ENCODE measurements around the gene MERTK.
A peak's percentile ranks its signal among the peaks of the same experiment; 100 is the strongest.
"Not testable (repeated sequence)": the region's sequence is repeated elsewhere in the genome, so short reads cannot be mapped to it uniquely, and the experiment has no call there.

Gene MERTK

DNA sequence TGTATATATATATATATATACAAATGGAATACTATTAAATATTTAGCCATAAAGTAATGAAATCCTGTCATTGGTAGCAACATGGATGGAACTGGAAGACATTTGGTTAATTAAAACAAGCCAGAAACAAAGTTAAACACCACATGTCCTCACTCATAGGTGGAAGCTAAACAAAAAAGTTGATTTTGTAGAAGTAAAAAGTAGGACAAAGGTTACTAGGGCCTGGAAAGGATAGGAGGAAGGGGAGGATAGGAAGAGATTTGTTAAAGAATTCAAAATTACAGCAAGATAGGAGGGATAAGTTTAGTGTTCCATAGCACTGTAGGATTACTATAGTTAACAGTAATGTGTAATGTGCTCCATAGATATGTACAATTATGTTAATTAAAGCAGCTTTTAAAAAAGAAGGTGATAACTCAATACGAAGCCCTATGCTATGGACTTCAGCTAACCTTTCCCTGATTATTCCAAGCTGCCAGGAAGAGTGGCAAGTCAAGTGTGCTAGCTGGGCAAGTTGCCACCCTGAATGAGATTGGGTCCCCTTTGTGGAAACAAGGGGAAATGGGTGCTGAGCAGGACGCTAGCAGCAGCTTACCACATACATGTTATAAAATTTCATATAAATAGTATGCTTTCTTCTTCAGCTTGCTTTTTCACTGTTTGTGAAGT is 12.3 kb downstream of the MERTK start:
- no peak for DNase-seq

DNA sequence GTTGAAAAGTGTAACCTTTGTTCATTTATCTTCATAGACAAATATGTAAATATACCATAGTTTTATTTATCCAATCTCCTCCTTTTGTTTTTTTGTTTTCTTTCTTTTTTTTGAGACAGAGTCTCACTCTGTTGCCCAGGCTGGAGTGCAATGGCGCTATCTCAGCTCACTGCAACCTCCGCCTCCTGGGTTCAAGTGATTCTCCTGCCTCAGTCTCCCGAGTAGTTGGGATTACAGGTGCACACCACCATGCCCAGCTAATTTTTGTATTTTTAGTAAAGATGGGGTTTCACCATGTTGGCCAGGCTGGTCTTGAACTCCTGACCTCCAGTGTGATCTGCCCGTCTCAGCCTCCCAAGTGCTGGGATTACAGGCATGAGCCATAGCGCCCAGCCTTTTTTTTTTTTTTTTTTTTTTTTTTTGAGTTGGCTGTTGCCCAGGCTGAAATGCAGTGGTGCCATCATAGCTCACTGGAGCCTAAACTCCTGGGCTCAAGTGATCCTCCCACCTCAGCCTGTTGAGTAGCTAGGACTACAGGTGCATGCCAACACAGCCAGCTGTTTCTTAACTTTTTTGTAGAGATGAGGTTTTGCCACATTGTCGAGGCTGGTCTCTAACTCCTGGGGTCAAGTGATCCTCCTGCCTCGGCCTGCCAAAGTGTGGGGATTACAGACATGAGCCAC is 13.0 kb downstream of the MERTK start:
- DNase-seq = not testable (repeated sequence)

DNA sequence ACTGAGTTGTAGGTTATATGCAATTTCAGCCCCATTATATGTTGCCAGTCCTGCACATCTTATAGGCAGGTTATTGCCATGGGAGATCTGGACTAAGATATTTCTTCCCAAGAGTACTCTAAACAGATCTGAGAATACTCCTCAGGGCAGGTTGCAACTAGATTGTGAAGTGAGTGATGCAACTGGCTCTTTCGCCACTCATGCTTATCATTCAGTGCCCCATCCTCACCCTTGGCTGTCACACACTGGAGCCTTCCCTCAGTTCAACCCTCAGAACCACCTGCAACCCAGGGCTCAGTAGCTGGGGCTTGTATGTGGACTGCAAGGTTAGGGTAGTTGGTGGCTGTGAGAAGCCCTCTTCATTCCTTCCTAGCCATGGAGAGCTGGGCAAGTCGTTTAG is 14.1 kb downstream of the MERTK start:
- DNase-seq = no peak

DNA sequence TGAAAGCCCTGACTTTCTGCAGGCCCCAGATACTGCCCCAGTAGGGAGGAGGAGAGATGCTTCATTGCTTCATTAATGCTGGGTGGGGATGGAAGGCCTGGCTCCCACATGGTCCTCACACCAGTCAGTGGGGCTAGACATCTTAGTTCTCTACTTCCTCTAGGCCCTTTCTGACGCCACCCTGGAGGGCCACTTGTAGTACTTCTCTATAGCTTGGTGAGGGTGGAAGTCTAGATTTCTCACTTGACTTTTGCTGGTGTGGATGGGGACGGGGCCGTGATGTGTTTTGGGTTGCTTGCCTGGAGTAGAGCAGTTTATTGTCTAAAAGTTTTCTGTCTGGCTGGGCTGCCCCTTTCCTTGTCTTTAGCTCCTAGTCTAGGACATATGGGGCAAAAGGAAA is 18.7 kb downstream of the MERTK start:
- DNase-seq = no peak

DNA sequence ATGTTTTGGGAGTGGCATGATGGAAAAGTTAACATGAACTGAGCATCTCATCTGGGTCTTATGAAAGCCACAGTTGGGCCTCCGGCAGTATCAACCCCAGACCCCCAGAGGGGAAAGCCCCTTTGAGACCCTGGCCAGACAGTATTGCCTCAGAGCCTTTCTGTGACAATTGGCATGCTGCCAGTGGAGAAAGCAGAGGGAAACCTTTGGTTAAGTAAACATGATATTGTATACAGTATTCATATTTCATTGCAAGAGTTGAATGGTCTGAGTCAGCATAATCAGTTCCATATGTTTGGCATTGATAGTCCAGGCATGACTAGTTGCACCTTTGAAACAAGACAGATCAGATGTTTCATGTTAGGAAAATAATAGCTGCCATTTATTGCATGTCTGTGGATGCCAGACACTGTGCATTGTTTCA is 20.0 kb downstream of the MERTK start:
- peak; percentile 83 for DNase-seq

DNA sequence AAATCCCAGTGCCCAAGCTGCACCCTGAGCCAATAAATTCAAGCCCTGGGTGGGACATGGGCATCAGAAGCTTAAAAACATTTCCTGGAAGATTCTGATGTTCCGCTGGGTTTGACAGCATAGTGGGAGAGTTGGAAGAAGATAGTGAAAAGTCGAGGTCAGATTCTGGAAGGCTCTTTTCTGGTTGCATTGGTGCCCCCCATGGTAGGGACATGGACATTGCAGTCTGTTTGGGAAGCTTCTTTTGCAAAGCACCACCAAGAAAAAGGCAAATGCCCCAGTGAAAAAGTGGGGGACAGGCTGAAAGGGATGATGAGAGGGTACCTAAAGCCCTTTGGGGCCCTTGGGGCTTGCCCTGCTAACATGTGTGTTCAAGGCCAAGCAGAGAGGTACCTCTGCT is 21.0 kb downstream of the MERTK start:
- no peak for DNase-seq

DNA sequence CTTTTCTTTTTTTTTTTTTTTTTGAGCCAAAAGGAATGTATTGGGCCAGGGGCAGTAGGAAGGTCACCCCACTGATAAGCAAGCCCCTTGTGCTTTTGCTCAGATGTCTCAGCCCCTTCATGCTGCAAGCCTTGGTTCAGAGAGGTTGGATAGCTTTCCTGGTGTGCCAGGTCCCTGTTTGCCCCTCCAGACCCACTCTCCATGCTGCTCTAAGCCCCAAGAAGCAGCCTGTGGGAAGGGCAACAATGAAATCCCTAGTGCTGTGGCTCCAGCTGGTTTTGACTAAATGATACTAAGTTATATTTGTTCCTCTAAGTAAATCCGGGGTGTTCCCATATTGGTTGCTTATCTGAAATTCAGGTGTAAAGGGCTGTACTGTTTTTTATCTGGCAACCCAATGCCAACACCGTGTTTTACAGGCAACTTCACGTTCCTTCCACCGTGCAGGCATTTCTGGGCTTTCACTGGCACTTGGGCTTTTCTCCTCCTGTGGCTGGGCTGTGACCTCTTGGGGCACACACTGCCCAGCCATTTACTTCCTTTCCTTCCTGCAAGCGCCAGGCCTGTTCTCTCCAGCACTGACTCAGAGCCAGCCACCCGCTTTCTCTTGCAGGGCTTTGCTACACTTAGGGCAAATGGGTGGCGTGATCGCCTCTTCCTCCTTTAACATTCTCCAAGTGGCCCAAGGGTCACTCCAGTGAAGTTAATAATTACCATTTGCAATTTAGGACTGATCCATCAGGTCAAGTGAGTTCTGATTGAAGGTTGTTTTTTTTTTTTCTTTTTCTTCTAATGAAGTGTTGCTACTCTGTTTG is 21.6 kb downstream of the MERTK start:
- no peak for DNase-seq

DNA sequence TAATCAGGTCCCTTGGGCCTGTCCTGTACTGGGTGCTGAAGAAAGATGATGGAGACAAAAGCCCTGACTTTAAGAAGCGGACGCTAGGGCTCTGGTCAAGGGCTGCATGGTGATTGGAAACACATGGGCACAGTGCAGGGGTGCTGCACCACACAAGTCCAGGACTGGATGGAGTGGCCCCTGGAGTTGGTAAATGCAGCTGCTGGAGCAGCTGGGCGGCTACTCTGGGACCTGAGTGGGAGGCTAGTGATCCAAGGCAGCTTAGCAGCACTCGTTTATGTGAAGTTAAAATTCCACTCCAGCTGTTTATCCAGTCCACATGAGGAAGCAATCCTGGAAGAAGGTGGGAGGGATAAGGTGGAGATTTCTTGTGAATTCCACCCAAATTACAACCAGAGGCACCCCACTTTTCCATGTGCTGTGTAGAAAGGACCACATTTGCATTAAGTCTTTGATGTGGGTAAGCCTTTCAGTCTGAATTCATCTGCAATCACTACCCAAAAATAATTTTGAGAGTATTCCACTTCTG is 24.9 kb downstream of the MERTK start:
- no peak for DNase-seq

DNA sequence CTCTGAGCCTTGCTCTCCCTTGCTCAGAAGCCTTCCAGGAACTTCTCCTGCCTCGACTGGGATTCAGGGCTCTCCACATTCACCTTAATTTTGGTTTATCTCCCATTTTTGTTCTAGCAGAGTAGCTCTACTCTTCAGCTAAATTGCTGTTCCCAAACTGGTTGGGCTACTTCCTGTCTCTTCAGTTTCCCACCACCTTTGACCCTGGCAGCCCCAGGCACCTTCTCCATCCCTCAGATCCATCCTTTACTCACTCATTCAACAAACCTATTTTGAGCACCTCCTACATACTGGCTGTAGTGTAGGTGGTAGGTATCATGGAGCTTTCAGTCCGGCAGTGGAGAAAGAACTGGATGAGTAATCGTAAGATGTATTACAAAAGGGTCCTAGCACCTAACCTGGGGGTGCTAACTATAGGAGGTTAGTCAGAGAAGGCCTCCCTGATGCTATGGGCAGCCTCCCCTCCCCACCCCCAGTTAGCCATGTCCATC is 26.3 kb downstream of the MERTK start:
- no peak for DNase-seq

DNA sequence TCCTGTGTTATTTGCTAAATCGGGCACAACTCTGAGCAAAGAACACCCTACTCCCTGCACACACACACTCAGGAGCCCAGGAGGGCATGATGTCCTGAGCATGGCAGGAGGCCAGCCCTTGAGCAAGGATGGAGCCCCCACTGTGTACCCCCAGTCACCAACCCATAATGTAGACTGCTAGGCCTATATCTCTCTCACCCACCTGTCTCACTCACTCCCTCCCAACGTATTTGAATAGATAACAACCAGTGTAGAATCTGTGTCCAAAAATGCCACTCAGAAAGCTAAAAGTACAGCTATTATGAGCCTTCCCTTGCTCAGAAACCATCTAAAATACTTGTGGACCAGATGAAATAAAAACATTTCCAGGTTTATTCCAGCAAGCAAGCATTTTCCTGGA is 29.3 kb downstream of the MERTK start:
- DNase-seq = no peak

DNA sequence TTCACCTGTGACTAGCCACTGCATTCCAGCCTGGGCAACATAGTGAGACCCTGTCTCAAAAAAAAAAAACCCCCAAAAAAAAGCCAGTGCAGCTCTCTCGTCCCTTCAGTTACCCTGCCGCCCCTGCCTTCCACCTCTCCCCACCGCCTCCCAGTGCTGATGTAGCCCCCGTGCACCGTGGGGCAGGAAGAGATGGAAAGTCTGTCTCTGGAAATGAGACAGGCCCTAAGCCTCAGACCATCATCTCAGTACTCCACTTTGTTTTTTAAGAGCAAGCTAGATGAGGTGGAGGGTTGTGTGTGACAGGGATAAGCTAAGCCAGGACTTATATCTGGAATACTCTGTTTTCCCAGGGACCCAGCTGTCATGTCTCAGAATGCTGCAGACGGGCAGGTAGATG is 32.0 kb downstream of the MERTK start:
- no peak for DNase-seq

DNA sequence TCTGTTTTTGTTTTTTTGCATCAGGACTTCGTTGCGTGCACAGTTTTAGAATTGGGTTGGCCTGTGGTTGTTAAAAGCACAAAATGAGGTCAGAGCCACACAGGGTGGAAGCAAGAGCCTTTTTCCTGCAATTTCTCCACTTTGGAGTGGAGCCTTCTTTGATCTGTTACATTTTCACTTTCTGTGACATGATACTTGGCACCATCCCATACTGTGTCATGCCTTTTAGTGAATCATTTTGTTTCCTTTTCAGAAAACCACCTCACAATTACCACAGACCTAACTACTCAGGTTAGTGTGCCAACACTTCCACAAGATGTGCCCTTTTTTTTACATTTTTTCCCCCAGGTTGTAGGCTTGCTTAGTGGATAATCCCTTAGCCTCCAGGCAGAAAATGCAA is 32.5 kb downstream of the MERTK start:
- no peak for DNase-seq

DNA sequence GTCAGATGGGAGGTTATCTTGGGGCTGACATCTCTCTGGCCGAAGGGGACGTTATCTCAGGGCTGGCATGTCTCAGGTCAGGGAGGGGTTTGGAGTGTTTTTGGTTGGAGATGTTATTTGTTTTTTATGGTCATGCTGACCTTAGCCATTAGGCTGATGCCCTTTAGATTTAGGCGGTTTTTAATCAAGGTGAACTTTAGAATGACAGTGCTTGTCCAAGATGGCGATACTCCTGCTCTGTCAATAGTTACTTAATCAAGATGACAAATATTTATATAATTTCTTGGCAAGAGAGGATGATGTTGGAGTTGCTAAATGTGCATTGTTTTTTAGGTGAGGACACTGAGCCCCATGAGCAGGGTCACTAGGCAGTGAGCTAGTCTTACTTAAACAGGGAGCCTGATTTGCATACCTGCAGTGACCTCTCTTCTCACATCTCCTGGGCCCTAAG is 34.5 kb downstream of the MERTK start:
- DNase-seq = no peak

DNA sequence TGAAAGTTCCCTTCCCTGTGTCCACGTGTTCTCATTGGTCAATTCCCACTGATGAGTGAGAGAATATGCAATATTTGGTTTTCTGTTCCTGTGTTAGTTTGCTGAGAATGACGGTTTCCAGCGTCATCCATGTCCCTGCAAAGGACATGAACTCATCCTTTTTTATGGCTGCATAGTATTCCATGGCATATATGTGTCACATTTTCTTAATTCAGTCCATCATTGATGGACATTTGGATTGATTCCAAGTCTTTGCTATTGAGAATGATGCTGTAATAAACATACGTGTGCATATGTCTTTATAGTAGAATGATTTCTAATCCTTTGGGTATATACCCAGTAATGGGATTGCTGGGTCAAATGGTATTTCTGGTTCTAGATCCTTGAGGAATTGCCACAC is 35.5 kb downstream of the MERTK start:
- not testable (repeated sequence) for DNase-seq

DNA sequence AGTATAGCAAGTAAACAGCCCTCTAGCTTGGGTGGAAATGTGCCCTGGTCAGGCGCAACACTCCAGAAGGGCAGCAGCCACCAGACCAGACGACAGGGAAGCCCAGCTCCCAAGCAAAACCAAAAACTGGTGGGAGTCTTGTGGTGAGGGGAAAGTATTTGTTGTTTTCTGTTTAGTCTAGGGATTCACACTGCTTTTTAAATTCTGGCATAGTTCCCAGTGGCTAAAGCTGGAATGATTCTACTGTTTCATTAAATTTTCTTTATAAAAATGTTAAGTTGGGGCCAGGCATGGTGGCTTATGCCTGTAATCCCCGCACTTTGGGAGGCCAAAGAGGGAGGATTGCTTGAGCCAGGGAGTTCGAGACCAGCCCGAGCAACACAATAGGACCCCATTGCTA is 38.5 kb downstream of the MERTK start:
- DNase-seq = no peak

DNA sequence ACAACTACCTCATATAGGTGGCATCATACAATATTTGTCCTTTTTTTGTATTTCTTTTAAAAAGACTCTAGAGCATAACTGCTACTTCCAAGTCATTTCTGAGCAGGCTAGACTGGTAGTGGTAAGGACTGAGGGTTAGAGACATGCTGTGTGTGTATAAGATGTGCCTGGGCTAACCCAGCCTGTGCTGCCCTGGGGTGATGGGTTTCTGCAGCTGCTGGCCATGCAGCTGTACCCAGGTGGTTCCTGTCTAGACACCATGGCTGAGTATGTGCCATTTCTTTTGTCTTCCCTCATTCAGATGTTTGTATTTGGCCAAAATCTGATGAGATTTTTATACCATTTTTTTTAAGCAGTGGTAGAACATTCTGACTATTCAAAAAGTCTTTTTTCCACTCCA is 40.0 kb downstream of the MERTK start:
- peak; percentile 39 for DNase-seq

DNA sequence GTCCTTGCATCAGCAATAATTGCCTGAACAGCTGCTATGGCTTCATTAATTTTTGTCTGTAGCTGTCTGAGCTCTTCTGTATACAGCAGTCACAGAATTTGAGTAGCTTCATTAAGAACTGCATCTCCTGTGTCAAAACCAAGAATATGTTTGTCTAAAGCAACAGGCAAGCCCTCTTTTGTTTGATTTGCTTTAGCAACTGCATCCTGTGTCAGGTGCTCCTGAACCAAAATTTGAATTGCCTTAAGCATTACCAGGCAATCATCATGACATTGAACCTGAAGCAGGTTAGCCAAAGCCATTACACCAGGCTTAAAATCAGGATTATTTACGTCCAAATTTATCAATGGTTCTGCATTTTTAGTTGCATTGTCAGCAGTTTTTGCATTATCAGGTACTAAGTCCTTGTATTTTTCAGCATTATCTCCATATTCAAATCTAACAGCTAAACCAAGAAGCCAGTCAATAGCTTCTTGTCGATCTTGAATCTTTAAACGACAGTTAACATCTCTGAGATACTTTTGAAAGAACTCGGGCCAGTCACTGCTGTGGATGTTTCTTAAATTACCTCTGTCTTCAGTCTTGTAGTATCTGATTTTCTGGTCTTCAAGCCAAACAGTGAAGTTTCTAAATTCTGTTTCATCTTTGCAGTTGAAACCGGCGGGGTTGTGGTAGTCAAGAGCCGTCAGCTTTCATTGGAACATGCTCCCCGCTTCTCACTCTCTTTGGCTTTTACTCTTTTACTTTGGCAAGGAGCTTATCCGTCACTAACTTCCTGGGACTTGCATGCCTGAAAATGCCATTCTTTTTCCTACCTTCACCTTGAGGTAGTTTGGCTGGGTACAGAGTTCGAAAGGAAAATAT is 42.2 kb downstream of the MERTK start:
- peak; percentile 29 for DNase-seq

DNA sequence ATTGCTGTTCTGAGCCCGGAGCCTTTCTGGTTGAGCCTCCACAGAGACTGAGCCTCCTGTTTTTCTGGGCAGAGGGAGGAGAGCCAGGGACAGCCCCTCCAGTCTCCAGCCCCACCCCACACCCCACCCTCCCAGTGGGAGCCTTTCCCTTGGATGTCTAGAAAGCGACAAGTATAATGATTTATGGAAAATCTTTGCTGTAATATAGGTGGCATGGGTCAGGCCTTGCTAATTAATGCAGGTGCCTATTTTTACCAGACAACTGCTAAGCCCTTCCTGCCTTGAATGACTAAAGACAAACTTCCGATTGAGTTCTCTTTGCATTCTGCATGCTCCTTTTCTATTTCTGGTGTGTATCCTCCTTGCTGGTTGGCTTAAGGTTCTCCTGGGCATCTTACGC is 43.1 kb downstream of the MERTK start:
- DNase-seq = no peak

DNA sequence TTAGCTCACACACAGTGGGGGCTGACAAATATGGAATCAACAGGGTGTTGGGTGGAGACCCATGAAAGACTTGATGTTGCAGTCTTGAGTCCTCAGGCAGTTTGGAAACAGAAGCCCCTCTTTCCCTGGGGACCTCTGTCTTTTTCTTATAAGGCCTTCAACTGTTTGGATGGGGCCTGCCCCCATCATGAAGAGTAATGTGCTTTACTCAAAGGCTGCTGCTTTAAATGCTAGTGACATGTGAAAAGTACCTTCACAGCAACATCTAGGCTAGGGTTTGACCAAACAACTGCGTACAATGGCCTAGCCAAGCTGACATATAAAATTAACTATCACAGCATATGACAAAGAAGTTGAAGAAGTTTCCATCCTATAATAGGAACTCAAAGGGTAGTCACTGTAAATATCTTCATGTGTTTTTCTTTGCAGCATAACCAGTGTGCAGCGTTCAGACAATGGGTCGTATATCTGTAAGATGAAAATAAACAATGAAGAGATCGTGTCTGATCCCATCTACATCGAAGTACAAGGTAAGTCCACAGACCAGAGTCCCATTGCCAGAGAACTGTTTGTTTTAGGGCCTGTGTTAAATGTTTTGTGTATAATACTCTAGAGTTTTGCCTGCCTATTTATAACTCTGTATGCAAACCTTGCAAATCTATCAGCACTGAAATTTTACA is 46.3 kb downstream of the MERTK start:
- no peak for DNase-seq

DNA sequence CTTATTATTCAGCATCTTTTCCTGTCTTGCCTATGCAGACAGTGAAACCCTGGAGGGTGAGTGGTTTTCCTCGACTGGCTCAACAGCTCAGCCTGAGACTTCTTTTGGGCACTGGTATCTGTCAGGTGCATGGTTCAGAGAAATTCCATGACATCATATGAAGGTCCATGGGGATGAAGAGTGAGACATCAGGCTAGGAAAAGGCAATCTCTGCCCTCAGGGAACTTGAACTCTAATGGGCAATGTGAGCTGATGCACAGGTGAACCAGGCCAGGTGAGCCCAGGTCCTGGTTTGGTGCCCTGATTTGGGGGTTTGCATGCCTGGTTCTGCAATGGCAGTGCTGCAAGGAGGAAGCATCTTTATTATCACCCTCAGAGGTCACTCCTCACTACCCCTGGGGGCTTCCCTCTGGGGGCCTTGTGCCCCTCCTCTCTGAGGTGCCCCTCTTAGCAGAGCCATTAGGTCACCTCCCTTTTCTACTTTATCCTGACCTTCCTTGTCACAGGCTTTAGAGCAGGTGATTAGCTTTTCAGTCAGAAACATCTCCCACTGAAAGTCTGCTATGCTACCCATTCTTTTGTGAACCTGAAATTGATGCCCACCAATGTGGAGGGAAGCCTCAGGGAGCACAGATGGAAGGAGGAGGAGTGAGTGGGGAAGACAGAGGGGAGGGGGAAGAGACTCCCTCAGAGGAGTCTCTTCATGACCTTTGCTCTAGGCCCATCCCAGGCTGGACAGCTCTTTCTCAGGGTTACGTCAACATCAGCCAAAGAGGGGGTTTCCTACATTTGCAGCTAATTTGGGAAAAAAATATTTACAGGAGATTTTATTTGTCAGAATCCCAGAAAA is 47.3 kb downstream of the MERTK start:
- no peak for DNase-seq
